HepG2 (cell line): ENCODE results near the gene MIF4GD. TPM values are rescaled to one million over a fixed set of nuclear protein-coding genes. Genes with fewer than 3 reads are reported as not detected.

Experiments used
- BATF2 ChIP-seq: sonication (generic); formaldehyde crosslinking; IDR thresholded peaks from 2 replicates; pipeline ENCODE4 v1.8.0; 2022; ENCODE audit warnings: mild to moderate bottlenecking, missing genetic modification reagents, moderate library complexity
- BCLAF1 ChIP-seq: fragments of 450-650 bp; IDR thresholded peaks from 2 replicates; pipeline ENCODE4 v1.6.1; 2017; ENCODE audit warnings: mild to moderate bottlenecking
- GFI1 ChIP-seq: sonication (generic); formaldehyde crosslinking; IDR thresholded peaks from 2 replicates; pipeline ENCODE4 v1.5.0; 2020; ENCODE audit warnings: missing genetic modification reagents, mild to moderate bottlenecking, borderline replicate concordance
- HOXA7 ChIP-seq: sonication (generic); formaldehyde crosslinking; IDR thresholded peaks from 2 replicates; pipeline ENCODE4 v1.8.1; 2022; ENCODE audit warnings: mild to moderate bottlenecking, missing genetic modification reagents, moderate library complexity
- JUN ChIP-seq: sonication (generic); formaldehyde crosslinking; IDR thresholded peaks from 2 replicates; pipeline ENCODE4 v1.4.0; 2020; ENCODE audit warnings: mild to moderate bottlenecking, missing genetic modification reagents
- KLF6 ChIP-seq: IDR thresholded peaks from 2 replicates; pipeline ENCODE4 v1.8.0; 2016; ENCODE audit warnings: missing biosample characterization, missing genetic modification reagents
- NR2F2 ChIP-seq: IDR thresholded peaks from 2 replicates; pipeline ENCODE4 v1.6.1; 2012; ENCODE audit warnings: low read depth, inconsistent platforms, borderline replicate concordance
- POLR2A ChIP-seq, 2 experiments: IDR thresholded peaks; 2 replicates each; pipeline ENCODE4 v1.6.1; 2011; ENCODE audit warnings: low read depth in 2 of 2, low read length in 2 of 2, mild to moderate bottlenecking in 1 of 2, moderate library complexity in 1 of 2; ENCODE audit not compliant: insufficient read depth in 1 of 2
- RARA ChIP-seq: IDR thresholded peaks from 2 replicates; pipeline ENCODE4 v1.6.1; 2016; ENCODE audit warnings: missing genetic modification reagents, missing compliant biosample characterization
- RFXAP ChIP-seq: sonication (generic); formaldehyde crosslinking; IDR thresholded peaks from 2 replicates; pipeline ENCODE4 v1.4.0; 2020; ENCODE audit warnings: missing genetic modification reagents, borderline replicate concordance
- RXRB ChIP-seq: IDR thresholded peaks from 2 replicates; pipeline ENCODE4 v1.6.1; 2016; ENCODE audit warnings: borderline replicate concordance, missing genetic modification reagents, missing compliant biosample characterization
- ZNF205 ChIP-seq: IDR thresholded peaks from 2 replicates; pipeline ENCODE4 v1.6.1; 2018; ENCODE audit warnings: missing biosample characterization, missing genetic modification reagents
- ZNF281 ChIP-seq: sonication (generic); formaldehyde crosslinking; IDR thresholded peaks from 2 replicates; pipeline ENCODE4 v1.4.0; 2020; ENCODE audit warnings: missing genetic modification reagents, borderline replicate concordance
- ZNF552 ChIP-seq: sonication (generic); formaldehyde crosslinking; IDR thresholded peaks from 2 replicates; pipeline ENCODE4 v1.9.0; 2022; ENCODE audit warnings: missing genetic modification reagents, mild to moderate bottlenecking, borderline replicate concordance
- polyA plus RNA-seq, 8 experiments: library from polyadenylated mRNA; depleted of rRNA in 3 of 8; stranded (reverse) in 7 of 8; unstranded in 1 of 8; fragments of >200 nt; fragmentation: Illumina TruSeq in 4 of 8; extraction: Trizol in 4 of 8; gene quantifications; 2 replicates each; pipeline versions ENCODE4 v1.2.1 to v1.2.3, GENCODE V29; 2011 to 2016; ENCODE audit warnings: low read depth in 4 of 8, missing spikeins in 1 of 8, mixed read lengths in 1 of 8; ENCODE audit not compliant: insufficient read depth in 1 of 8
- total RNA-seq, 5 experiments: library from RNA; depleted of rRNA; stranded (reverse); fragments of >200 nt; fragmentation: Illumina TruSeq; extraction: Trizol; gene quantifications; 2 replicates each; pipeline ENCODE4 v1.2.3, GENCODE V29; 2016; ENCODE audit warnings: low read depth in 1 of 5

Gene MIF4GD
- total and polyA plus RNA-seq, 2 of the 13 experiments (the other 11 are each of a cell fraction or from before 2014, with no cell fraction given) = 14.0 to 28.0 TPM

GRCh38 chr17:75267153-75267410 is 3.9 kb downstream of the MIF4GD start (continued):
- TF ChIP-seq BCLAF1 = no peak
- no peak for TF ChIP-seq ZNF281
- no peak for TF ChIP-seq HOXA7
- no peak for TF ChIP-seq GFI1 (CRISPR knock-in tag)
- no peak for TF ChIP-seq RXRB (CRISPR knock-in tag)
- TF ChIP-seq RARA = no peak
- TF ChIP-seq RFXAP (CRISPR knock-in tag) = 0 out of 2 replicates have a peak, but pooled peaks have one; percentile 11
- no peak; a peak in 1 of 4 replicates for TF ChIP-seq POLR2A (IDR thresholded peaks at IDR 0.05; ENCODE audit: insufficient read depth in 1 of 2, low read depth in 2 of 2, low read length in 2 of 2)
- 0 out of 2 replicates have a peak, but pooled peaks have one; percentile 3 for TF ChIP-seq NR2F2
- TF ChIP-seq BATF2 (CRISPR knock-in tag) = 0 out of 2 replicates have a peak, but pooled peaks have one; percentile 7
- TF ChIP-seq JUN (CRISPR knock-in tag) = no peak
- no peak for TF ChIP-seq KLF6 (CRISPR knock-in tag)
- no peak for TF ChIP-seq ZNF205
- TF ChIP-seq ZNF552 = no peak
